ENCODE measurements around the gene UBE2A. TPM values are rescaled to one million over a fixed set of nuclear protein-coding genes. Genes with fewer than 3 reads are reported as not detected.

UBE2A gene
- total and polyA plus RNA-seq, 10 of the 15 experiments (the other 5 are each of a cell fraction or from before 2014, with no cell fraction given): 20.8 to 121 (median 48.4) TPM

DNA sequence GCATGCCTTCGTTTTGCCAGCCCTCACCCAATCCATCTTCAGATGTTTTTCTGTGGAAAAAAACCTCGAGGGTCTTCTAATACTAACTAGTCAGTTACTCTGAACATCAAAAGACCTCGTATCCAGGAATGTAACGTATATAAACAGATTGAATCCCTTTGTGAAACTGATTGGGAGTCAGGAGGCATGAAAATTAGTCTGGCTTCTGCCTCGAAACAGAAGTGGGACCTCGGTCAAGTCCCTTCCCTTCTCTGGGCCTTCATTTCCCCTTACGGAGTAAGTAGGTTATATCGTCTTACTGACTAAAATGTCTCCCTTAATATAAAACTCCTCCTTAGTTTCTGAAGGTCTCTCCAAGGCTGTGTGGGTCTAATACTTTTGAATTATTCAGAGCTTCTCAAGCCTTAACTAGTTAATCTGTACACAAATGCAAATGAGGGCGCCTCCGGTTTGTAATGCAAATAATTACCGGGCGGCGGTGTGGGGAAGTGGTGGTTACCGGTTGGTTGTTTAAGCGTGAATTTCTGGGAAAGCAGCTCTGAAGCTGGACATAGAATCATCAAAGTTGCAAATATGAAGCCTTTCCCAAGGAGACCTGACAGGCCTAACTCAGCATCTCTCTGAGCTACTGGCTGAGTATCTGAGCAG, 43.3 kb downstream of the UBE2A start (continued):
- TF ChIP-seq ZBTB40 (IDR thresholded peaks at IDR 0.05; ENCODE audit: borderline replicate concordance): no peak

- POLR2A ChIA-PET: interaction anchor here (0.6 to 2.9 kb wide), 10 partner anchors 9 to 140 kb away, joined by 3 to 12 read pairs (median 6); partner anchors contain the start of gene SOWAHD
- H4K20me1 ChIP-seq (ENCODE audit: control insufficient read depth, insufficient read depth): no peaks in the 10 kb centered on the region
- CTCF ChIA-PET: interaction anchor here (1.2 to 7.5 kb wide), 13 partner anchors 8 to 161 kb away, joined by 3 to 163 read pairs (median 7); no protein-coding TSS in a partner anchor
- TF ChIP-seq RUNX3 (IDR thresholded peaks at IDR 0.05; ENCODE audit: low read length): 0 out of 2 replicates have a peak, but pooled peaks have one; percentile 38
- peak; percentile 3; the same call in 1 of the 2 replicates for TF ChIP-seq ZNF384 (IDR thresholded peaks at IDR 0.05; ENCODE audit: borderline replicate concordance, low read depth, low read length)
- TF ChIP-seq CREB1 (IDR thresholded peaks at IDR 0.05; ENCODE audit: low read depth): no peak
- TF ChIP-seq MEF2B (IDR thresholded peaks at IDR 0.05; ENCODE audit: partially characterized antibody, poor library complexity, severe bottlenecking): peak; percentile 20
- 0 out of 2 replicates have a peak, but pooled peaks have one; percentile 30 for TF ChIP-seq GATAD2B (conservative IDR thresholded peaks at IDR 0.05; ENCODE audit: low read depth)
- 0 out of 2 replicates have a peak, but pooled peaks have one; percentile 14 for TF ChIP-seq DPF2 (IDR thresholded peaks at IDR 0.05)
- peak; percentile 70; the same call in 1 of the 2 replicates for TF ChIP-seq EED (IDR thresholded peaks at IDR 0.05; ENCODE audit: low read depth)
- TF ChIP-seq STAT1 (conservative IDR thresholded peaks at IDR 0.05): no peak
- TF ChIP-seq PRDM15 (CRISPR knock-in tag; IDR thresholded peaks at IDR 0.05): no peak
Measured at GRCh38 chrX:119618439-119618838, 44.1 kb downstream of the UBE2A start.

More at GRCh38 chrX:119618439-119618838, 44.1 kb downstream of the UBE2A start:
- H3K4me3 ChIP-seq: no peak overlapping the region
- intact Hi-C loops (cut with micrococcal nuclease; ENCODE audit: unreplicated experiment): loop anchor here (1.0 to 5.0 kb wide), 4 partner anchors 20 to 102 kb away; no protein-coding TSS in a partner anchor
- no peaks in the 10 kb centered on the region; the same call in 1 of the 2 replicates for H3K79me2 ChIP-seq (ENCODE audit: control insufficient read depth, insufficient read depth, low read length)
- H3K36me3 ChIP-seq (ENCODE audit: control insufficient read depth in 2 of 2, insufficient read depth in 2 of 2, low read length in 1 of 2): no peaks in the 10 kb centered on the region; a peak in 1 of 4 replicates
- H3K9me3 ChIP-seq (replicated peaks; ENCODE audit: control insufficient read depth, insufficient read depth, low read length): no peaks in the 10 kb centered on the region
- H3K4me1 ChIP-seq (ENCODE audit: control insufficient read depth, insufficient read depth, low read length): peaks cover 30% of the 10 kb centered on the region
- no peak overlapping the region for H2AFZ ChIP-seq (ENCODE audit: control insufficient read depth, low read depth, low read length)
- peak overlapping the region; percentile 76 for H3K4me2 ChIP-seq (ENCODE audit: control insufficient read depth, insufficient read depth)
- ATAC-seq: peak; percentile 71
- H3K27me3 ChIP-seq (replicated peaks in 1 of 2; ENCODE audit: control insufficient read depth in 2 of 2, insufficient read depth in 2 of 2, low read length in 1 of 2): no peaks in the 10 kb centered on the region
- no peak overlapping the region for H3K9ac ChIP-seq (ENCODE audit: control insufficient read depth, insufficient read depth, low read length)
- H3K27ac ChIP-seq (ENCODE audit: control insufficient read depth, insufficient read depth): peak overlapping the region; percentile 54
- no peak for DNase-seq (ENCODE audit: low read depth, low spot score)
- in situ Hi-C loops (cut with MboI): no loop called here
- WGBS (ENCODE audit: insufficient coverage, insufficient replicate concordance, low lambda C conversion rate, missing lambda C conversion rate): 13% methylated on average over 5 of the region's 5 CpGs
- no TSS peak for BruUV-seq (replicated peaks)
- no peak for FAIRE-seq
- ChIA-PET RAD21 (ENCODE audit: unreplicated experiment) (interaction anchor here (0.6 to 7.6 kb wide), 22 partner anchors 9 to 161 kb away, joined by 3 to 99 read pairs (median 13); partner anchors contain the start of genes NKRF, SEPTIN6, SOWAHD and UBE2A), SMC1A (ENCODE audit: uncharacterized antibody, unreplicated experiment) (interaction anchor here (0.6 to 10.6 kb wide), 21 partner anchors 9 to 137 kb away, joined by 3 to 166 read pairs (median 5); partner anchors contain the start of gene SEPTIN6)

All from GM12878 (cell line).